ENCODE measurements around the gene CAPN5.

CAPN5 gene

DNA sequence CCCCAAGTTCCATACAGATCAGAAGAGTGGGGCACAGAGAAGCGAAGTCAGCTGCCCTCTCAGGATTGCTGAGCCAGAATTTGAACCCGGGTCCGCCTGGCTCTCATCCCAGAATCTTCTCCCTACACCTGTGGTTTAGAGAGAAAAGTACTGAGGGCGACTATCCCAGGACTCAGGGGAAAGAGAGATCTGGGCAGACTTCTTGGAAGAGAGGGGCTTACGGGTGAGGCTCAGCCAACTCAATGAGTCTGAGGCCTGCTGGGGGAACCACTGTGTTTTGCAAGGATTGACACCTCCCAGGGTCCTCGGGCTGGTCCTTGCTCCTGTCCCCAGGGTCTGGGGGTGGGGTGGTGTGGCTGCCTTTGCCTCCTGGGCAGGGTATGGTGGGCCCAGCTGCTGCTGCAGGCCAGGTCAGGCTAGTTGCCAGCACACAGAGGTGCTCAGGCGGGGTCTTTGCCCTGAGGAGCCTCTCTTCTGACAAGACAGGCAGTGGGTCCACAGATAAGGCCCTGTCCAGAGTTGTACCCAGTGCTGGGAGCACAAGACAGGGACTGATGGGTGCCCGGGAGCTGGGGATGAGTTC lies 1.2 kb downstream of the CAPN5 start:
- no peak for DNase-seq

DNA sequence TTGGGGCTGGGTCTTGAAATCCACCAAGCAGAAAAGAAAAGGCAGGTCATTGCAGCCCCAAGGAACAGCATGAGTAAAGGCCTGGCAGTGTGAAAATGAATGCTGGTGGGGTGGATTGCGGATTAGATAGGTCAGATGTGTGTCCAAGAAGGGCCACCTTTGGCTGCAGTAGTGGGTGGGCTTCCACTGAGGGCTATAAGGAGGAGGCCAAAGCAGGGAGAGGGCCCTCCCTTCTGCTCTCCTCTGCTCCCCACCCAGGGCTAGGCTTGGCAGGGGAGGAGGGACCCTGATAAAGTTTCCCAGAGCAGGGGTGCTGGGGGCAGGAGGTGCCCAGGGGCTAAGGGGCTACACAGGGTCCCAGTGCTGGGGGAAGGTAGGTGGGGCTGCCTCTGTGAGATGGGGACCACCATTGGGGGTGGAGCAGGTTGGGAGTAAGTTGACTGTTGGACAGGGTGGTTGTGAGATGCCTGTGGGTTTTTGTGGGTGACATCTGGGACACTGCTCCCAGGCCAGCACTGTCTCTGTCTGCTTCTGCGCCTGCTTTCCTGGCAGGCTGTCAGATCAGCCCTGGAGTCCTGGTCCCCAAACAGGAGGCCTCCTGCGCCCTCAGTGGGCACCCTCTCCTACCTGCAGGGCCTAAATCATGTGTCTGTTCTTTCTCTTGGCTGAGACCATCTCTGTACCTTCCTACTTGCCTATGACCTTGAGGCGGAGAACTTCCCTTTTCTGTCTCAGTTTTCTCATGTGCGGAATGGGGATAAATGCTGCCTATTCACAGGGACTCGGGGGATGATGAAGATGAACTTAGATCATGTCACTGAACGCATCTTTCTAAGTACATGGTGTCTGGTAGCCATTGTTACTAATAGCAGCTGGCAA lies 1.9 kb downstream of the CAPN5 start:
- no peak for DNase-seq

DNA sequence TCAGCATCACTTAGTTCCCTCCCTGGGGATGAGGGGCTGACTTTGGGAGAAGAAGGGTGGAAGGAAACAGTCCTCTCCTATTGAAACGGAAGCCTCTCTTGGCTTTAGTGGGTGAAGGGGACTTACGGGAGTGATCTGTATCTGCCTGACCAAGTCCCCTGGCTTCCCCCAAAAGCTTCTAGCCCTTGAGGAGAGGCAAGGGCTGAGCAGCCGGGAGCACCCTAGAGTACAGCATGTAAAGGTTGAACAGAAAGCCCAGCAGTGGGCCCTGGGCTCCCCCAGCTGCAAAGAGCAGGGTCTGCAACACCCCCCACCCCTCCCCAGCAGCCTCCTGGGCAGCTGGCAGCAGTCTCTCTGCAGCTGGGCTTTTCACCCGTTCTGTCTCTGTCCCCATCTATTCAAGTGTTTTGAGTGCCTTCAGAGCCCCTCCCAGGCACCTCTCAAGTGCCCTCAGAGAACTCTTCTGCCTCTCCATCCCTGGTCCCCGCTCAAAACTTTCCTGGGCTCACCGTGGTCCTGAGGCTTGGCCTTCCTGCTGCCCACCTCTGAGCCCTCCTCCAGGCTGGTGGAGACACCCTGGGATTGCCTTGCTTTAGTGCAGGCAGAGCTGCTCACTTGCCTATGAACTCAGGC lies 2.7 kb downstream of the CAPN5 start:
- DNase-seq = no peak

DNA sequence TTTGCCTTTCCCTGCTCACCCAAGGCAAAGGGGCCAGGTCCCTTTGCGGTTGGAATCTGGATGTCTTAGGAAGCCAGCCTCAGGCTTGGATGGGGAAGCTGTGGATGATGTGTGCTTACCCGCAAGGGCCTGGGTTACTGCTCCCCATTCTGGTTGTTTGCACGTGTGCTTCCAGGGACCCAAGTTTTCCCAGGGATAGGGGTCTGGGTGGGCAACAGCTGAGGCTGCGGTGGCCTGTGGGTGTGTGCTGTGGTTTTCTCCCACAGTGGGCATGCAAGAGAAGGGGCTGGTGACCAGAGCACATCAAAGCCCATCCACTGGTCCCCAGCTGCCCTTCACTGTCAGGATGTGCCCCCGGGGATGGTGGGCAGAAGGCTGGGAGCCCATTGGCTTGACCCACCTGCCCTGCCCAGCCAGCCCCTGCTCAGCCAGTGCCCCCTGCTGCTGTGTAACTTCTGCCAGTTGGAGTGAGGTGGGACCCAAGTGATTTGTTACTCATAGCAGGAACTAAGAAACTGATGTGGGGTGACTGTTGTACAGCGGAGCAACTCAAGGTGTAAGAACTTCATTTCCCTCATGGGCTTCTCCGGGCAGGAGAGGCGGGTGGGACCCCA lies 3.3 kb downstream of the CAPN5 start:
- no peak for DNase-seq

DNA sequence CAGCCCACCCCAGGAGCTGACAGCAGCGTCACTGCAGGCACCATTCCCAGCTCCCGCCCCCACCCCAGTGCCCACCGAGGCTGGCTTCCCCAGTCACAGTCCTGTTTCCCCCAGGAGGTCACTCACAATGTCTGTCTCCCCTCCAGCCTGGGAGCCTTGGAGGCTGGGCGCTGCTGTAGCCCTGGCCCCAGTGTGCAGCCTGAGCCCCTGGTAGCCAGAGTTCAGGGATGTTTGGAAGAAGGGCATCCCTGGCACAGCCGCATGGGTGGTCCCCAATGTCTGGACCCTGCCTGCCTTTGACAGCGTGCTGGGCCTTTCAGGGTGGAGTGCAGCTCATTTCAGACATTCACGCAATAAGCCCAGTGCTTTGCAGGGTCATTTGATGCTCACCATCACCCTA lies 4.3 kb downstream of the CAPN5 start:
- no peak for DNase-seq

DNA sequence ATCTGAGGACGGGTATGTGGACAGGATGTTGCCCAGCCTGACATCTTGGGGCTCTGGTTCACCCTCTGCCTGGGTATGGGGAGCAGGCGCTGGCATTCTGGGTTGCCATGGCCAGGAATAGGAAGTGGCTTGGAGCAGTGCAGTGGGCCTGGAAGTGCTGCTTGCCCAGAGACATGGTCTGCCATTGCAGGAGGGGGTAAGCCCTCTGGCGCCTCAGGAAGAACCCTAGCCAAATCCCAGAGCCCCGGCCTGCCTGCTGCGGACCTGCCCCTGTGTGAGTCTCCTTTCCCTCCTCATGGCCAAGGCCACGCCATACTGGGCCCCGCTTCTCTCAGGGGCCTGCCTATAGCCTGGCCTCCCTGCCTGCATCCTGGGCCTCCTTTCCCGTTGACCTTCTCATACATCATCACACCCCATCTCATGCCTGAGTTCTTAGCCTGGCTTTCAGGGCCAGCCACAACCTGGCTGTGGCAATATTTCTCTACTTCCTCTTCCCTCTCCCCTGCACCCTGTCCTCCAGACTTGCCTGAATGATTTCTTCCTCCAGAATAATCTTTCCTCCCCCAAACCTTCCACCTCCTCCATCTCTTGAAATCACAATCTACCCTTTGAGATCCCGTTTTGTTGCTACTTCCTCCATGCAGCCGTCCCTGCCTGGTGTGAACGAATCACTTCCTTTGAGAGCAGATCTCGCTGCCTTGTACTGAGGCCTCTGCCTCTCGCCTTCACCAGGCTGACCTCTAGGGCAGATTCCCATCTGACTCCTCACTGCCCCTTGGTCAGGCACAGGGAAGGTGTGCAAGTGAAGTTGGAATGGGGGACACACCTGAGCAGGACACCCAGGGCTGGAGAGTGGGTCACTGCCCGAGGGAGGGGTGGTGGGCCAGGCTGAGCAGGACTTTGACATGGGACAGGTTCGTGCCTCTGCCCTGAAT lies 5.2 kb downstream of the CAPN5 start:
- DNase-seq = peak; percentile 72

DNA sequence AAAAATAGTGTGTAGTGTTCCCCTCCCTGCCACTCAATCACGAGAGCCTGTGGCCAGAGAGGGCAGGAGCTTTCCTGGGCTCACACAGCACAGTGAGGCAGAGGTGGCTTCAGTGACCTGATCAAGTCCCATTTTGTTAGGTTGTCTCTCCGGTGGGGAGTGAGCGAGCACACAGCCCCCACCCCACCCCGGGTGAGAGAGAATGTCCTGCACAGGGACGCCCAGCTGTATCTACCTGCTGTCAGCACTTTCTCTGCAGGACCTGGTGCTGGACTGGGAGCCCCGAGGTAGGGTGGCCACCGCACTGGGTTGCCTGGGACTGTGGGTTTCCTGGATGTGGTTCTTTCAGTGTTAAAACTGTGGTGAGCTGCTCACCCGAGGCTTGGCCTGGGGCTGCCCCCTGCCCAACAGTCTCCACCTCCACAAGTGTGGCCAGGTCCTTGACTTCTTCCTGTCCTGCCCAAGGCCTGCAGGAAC lies 6.1 kb downstream of the CAPN5 start:
- DNase-seq = no peak

DNA sequence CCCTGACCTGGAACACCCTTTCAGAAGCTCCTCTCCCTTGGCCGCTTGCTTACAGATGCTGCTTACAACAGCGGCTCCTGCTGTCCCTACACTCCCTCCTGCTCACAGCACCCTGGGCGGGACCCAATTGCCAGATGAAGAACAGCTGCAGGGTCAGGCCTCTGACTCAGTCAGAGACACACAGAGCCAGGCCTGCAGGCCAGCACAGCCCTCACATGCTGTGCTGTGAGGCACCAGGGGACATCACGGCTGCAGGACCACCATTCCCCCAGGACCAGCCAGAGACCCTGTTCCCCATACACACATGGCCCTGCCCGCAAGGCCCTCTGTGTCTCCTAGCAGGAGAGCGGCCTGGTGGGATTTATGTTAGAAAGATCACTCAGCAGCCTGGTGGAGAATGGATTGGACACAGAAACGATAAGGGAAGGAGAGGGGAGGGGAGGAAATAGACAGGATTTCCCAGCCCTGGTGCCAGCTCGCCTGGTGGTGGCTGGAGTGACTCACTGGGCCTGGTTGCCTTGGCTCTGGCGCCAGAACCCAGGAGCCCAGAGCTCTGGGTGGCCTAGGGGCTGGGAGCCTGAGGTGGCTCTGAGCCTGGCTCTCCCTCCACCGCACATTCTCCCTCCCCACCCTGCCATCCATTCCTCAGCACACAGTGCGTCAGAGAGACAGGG lies 6.7 kb downstream of the CAPN5 start:
- DNase-seq = peak; percentile 74

DNA sequence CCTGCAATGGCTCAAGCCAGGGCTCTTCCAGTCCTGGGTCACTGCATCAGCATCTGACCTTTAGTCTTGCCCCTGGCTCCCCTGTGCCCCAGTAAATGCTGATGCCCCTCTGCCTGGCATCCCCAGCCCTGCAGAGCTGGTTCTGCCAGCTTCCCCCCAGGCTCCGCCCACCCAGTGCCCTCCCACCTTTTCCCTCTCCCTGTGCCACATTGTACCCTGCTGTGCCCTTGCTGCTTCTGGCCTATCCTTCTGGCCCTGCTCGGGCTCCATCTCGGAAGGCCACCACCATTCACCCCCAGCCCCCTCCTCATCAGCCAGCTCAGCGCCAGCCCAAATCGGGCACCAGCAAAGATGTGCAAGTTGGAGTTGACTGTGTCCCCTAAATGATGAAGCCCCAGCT lies 7.4 kb downstream of the CAPN5 start:
- no peak for DNase-seq

DNA sequence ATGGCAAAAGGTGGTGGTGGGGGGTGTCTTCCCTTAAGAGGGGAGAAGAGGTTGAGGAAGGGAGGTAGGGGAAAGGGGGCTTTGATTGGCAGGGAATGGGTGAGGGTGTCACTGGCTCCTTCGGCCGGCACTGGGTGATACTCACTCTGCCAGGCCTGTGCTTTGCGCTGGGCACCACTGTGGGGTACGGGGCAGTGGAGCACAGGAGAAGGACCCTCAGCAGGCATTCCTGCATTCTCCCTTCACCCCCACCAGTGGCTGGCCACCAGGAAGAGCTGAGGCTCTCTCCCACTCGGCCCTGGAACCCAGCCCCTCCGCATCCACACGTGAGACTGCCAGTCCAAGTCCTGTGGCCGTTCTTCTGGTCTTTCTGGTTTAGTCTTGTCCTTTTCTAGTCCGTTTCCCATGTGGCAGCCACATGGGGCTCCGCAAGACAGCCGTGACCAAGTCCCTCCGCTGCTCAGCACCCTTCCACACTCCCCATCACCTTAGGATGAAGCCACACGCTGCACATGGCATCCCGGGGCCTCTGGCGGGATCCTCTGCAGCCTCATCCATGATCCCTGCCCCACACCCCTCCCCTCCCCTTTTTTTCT lies 8.0 kb downstream of the CAPN5 start:
- no peak for DNase-seq

DNA sequence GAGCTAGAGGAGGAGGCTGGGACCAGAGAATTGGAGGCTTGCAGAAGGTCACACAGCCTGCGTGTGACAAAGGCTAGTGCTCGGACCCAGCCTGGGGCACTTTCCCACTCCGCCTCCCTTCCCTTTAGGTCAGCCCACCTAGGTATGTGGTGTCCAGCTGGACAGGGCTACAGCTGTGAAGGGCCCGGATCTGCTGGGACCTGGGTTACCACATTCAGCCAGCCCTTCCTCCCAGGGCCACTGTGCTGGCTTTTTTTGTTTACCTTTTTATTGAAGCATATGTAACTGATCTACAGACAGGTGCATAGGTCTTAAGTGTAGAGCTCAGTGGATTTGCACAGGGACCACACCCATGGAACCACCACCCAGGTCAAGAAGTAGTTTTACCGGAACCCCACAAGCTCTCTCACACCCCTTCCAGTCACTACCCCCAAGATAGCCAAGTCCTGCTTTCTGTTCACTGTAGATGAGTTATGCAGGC lies 8.7 kb downstream of the CAPN5 start:
- DNase-seq = no peak

DNA sequence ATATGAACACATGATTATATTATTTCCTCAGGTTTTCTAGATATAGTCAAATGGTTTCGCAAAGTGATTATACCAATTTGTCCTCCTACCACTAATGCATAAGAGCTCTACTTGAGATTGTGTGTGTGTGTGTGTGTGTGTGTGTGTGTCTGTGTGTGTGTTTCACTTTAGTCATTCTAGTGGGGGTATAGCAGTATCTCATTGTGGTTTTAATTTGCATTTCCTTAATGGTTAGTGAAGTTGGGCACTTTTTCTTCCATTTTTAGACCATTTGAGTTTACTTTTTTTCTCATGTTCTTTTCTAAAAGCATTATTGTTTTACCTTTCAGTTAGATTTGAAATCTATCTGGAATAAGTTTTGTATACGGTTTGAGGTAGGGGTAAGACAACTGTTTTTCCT lies 12.9 kb downstream of the CAPN5 start:
- no peak for DNase-seq

DNA sequence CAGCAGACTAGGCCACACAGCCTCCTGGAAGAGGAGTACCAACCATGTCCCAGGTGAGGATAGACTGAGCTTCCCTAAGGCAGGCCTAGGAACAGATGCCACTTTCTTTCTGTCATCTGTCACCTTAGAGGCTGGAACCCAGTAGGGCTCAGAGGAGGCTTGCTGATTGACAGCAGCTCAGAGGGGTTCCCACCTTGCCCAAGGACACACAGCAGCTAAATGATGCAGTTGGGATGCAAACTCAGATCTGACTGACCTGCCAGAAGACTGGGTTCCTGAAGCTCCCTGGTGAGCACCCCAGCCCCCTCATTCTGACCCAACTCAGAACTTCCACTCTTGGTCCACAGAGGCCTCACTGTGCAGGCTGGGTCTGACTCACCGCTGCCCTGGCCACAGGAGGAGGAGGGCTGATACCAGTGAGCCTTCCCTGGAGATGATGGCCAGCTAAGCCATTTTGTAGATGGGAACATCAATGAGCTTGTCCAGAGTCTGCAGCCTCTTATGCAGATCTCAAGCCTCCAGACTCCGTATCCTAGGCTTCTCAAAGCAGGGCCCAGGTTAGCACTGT lies 14.0 kb downstream of the CAPN5 start:
- DNase-seq = no peak

DNA sequence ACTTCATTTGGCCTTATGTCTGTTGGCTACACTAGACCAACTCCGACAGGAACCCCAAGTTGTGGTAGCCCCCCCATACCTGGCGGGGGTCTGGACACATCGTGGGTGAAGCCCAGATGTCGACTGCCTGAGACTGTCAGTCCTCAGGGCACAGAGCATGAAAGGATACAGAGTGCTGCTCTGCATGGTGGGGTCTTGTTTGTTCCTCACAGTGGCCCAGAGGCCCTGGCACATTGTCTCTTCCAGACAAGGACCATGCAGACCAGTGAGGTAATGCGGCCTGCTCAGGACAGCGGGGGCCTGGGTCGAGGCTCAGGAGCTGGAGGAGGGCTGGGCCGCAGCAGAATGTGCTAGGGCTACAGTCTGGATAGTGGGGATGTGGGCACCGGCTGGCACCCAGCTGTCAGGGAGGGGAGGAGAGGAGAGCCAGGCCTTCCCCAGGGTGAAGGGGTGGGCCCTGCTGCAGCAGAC lies 14.6 kb downstream of the CAPN5 start:
- no peak for DNase-seq

DNA sequence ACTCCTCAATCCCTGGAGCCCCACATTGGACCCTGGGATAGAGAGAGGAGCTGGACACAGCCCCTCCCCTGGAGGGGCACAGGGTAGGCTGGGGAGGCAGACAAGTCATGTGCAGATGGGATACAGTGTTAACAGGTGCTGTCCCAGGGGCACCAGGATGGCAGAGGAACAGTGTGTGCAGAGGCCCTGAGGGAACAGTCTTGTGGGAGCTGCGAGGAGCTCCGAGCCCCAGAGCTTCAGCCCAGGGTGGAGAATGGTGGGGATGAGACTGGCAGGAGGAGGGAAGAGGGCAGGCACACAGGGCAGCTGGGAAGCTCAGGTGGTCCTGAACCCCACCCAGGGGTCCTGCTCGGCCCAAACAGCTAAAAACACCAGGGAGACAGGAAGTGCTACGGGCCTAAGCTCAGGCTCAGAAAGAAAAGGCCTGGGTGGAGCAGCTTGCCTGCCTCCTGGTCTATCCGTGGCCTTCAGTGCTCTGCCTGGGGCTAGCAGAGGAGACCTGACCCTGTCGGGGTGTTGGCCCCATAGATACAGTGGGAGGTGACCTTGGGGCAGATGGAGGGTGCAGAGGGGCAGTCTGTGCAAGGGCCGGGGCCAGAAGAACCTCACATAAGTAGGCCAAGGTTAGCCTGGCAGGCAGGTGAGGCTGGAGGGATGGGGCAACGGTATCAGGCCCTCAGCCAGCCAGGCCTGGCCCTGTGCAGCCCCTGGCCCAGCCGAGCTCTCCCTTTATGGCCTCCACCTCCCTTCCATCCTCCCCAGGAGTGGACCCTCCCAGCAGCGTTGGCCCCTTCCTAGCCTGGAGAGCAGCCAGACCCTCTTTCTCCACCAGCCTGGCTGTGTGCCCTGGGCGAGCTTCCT lies 15.4 kb downstream of the CAPN5 start:
- no peak for DNase-seq

DNA sequence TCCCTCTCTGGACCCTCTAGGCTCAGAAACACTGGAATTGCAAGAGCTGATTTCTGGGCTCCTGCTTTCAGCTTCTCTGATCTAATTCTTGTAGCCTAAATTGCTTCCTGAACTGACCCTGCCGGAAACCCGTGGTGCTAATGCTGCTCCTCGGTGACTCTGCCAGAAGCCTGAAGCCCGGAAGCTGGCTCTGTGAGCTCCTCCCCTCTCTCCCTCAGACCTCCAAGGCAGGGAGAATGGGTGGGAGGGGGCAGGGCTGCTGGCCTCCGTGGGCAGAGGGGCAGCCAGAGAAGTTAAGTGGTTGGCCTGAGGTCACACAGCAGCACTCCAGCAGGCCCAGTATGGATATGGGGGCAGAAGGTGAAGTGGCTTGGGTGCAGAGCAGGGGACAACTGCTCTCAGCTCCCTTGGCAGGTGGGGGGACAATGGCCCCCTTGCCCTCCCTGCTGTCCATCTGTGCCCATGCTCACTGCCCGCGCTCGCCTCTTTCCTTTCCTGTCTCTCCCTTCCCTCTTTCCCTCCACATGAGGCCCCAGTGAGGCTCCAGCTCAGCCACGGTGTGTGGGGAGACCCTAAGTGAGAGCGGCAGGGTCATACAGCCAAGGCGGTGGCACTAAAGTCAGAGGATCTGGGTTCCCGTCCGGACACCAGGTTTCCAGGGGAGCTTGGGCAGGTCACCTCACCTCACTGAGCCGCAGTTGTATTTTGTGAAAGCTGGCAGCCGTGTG lies 16.2 kb downstream of the CAPN5 start:
- DNase-seq = no peak

DNA sequence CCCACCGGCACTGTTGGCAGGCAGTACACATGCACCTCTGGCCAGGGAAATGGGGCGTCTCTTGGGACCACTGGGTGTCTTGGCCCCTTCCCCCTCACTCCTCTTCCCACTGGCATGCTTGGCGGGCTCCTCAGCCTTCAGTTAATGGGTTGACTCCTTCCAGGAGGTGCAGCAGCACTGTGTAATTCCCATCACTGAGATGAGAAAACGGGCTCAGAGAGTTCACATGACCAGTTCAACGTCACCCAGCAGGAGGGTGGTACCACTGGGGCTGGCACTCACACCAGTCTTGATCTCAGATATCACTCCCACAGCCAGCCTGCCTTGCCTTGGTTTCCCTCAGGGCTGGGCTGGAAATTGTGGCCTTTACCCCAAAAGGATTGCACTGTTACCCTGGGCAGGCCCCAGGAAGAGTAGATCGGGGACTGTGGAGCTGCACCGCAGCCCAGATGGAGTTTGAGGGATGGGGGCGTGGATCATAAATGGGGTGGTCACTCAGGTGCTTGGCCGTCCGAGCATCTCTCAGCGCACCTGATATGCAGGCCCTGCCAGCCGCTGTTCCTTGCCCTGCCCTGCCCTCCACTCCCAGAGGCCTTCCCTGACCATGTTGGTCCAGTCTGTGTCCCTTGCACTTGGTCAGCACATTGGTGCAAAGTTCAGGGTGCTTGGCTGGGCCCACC lies 16.9 kb downstream of the CAPN5 start:
- no peak for DNase-seq

DNA sequence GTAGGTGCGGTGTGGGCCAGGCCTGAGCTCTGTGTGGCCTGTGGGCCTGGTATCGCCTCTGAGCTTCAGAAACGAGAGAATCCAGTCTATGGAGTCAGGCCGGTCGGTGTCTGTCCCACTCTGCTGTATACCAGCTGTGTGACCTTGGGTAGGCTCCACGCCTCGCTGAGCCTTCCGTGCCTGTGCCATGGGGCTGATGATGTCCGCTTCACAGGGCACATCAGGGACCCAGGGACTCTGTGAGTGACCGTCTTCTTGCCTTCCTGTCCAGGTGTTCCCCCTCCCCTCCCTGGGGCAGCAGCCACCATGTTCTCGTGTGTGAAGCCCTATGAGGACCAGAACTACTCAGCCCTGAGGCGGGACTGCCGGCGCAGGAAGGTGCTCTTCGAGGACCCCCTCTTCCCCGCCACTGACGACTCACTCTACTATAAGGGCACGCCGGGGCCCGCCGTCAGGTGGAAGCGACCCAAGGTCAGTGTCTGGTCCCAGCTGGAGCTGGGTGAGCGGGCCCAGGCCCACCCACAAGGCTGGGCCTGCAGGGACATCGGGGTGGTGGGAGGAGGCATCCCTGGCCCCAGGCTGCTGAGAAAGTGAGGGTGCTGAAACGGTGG lies 17.9 kb downstream of the CAPN5 start:
- DNase-seq = no peak

All from NCI-H226 (cell line).